HG03175 (cell line): ENCODE data around the gene SEC14L1.
A peak's percentile ranks its signal among the peaks of the same experiment; 100 is the strongest.

Experiments
- ATAC-seq: cut with Tn5 transposase; IDR thresholded peaks from one replicate; pipeline ENCODE4 v1.9.1; 2021; ENCODE audit warnings: mild to moderate bottlenecking, moderate library complexity; ENCODE audit not compliant: unreplicated experiment

The SEC14L1 gene

DNA sequence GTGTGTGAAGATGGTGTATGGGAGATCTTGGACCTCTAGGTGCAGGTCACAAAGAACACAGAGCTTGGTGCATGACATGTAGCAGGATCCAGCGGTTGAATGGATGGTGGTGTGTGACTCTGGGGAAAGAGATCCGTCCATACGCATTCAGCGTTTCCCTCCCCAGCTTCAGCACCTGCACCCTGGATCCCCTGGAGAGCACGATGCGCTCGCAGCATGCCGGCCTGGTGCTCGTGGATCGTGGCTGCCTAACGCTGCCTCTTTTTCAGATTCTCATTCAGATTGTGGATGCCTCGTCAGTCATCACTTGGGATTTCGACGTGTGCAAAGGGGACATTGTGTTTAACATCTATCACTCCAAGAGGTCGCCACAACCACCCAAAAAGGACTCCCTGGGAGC is 70.9 kb downstream of the SEC14L1 start:
- ATAC-seq = no peak

DNA sequence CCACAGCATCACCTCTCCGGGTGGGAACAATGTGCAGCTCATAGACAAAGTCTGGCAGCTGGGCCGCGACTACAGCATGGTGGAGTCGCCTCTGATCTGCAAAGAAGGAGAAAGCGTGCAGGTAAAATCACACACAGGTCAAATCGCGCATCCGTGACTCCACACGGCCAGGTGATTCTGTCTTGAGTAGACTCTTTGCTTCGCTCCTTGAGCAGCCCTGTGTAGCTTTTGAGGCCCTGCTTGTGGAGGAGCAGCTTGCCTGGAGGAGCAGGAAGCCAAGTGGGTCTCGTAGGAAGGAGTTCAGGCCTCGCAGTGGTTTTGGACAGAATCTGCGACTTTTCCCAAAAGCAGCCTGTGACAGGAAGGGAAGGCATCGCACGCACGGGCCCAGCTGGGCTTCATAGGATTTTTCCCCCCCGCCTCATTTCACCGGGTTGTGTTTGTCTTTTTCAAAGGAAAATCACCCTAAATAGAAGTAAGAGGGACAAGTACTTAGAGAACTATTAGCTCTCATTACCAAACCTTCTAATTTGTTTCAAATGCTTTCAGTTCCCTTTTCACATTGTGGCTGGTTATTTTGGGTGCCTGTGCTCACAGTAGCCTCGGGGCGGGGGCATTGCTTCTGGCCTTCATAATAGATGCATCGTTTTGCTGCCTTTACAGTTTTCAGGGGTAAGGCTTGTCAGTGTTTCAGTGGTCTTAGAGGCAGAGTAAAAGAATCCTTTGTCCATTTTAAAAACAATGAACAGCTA is 71.5 kb downstream of the SEC14L1 start:
- ATAC-seq = peak; percentile 85

DNA sequence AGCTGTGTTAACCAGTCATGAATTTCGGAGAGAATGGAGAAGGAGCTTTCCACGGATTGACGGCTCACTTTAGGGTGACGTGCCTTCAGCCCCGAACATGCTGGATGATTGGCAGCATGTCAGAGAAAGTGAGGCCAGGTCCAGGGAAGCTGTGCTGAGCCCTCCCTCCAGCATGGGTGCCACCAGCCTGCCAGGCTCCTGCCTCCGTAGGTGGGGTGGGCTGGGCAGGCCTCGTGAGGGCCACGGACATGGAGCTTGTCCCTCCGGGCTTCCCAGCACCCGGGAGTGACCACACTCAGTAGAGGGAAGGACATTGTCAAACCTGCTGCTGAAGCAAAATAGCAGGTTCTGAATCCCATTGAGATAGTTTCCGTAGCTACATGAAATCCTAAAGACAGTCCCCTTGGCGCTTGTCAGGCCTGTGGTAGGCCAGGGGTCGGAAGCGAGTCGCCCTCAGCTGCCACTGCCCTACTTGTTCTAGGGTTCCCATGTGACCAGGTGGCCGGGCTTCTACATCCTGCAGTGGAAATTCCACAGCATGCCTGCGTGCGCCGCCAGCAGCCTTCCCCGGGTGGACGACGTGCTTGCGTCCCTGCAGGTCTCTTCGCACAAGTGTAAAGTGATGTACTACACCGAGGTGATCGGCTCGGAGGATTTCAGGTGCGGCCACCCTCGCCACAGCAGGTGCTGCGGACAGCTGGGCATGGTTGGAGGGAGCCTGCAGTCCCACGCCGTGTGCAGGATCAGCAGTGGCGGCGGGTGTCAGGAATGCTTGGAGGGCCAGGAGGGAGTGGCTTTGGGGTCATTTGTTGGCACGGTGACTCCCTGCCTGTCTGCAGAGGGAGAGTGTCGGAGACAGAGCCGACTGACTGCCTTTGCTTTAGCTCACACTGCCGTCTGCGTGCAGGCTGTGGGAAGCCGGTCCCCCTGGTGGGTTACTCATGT is 72.3 kb downstream of the SEC14L1 start:
- no peak for ATAC-seq

DNA sequence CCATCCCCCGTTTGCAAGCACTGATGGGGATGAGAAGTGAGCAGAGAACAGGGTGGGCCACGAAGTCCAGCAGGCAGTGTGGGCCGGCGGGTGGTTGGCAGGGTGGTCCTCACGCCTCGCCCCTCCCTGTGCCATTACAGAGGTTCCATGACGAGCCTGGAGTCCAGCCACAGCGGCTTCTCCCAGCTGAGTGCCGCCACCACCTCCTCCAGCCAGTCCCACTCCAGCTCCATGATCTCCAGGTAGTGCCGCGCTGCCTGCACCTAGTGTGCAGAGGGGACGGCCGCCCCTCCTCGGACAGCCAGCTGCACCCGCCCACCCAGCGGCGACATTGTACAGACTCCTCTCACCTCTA is 73.0 kb downstream of the SEC14L1 start:
- no peak for ATAC-seq

DNA sequence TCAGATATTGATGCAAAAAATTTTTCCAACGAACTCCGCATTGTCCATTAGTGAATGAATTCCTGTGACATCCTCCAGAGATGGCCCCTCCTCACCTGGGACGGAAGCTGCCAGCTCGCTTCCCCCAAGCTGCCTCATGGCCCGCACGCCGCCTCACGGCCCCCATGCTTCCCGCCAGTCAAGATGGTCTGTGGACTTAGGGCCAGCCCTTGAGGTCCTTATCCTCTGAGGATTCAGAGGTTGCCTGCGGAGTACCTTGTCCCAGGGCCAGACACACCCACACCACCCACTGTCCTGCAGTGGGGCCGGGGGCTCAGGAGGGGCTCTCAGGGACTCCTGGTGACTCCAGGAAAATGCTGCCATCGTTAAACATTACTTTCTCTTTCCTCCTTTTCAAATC is 73.6 kb downstream of the SEC14L1 start:
- ATAC-seq = no peak

DNA sequence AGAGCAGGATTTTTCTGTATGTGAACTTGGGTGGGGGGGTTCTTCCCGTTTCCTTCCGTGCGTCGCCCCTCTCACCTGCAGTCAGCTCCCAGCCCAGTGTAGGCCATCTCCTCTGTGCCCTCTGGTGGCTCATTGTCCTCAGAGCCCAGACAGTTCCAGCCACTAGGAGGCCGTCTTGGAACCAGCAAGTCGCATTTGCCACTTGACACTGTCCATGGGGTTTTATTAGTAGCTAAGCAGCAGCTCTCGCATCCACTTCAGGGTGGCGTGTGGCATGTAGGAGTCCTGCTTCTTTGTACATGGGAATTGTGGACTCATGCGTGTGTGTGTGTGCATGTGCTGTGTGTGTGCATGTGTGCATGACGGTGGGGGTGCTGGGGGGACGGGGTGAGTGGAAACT is 74.0 kb downstream of the SEC14L1 start:
- no peak for ATAC-seq

DNA sequence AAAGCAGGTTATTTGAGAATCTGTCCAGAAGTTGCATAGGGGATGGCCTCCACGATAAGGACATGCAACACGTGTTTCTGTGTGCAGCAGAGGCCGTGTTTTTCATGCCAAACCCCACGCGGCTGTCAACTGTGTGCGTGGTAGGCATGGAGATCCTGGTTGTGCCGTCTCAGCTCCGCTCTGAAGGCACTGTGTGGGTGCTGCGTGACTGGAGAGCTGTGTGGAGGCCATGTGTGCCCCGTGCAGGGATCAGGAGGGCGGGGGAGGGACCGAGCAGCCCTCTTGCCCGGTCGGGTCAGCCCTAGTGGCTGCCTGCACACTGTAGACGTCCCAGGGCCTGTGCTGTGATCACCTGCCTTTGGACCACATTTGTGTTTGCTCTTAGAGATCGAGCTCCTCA is 74.5 kb downstream of the SEC14L1 start:
- ATAC-seq = no peak

DNA sequence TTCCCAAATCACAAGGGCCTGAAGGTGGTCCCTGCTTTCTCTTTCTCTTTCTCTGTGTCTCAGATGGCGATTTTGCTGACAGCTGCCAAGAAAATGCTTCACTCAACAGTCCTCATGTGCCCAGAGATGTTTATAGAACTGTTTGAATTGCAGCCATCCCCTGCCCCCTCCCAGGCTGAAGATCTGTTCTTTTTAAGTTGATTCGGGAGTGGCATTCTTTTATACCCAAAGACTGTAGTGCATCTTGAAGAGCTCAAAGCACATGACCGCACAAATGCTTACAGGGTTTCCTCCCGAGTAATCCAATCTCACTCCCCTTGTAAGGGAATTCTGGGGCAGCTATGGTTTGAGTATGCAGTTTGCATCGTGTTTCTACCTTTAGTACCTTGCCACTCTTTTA is 75.7 kb downstream of the SEC14L1 start:
- ATAC-seq = no peak

DNA sequence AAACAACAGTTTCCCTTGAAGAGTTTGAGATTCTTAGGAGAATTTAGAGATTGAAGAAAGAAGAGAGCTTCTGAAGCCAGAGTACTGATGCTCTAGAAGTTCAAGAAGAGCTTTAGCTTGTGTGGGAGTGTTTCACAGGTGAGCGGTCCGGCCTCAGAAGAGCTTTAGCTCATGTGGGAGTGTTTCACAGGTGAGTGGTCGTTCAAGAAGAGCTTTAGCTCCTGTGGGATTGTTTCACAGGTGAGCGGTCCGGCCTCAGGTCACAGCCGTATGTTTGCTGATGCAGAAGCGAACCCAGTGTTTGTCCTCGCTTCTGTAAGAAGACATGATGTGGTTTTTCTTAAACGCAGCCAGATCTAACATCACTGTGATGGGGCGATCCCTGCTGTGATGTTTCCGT is 76.4 kb downstream of the SEC14L1 start:
- ATAC-seq = no peak

DNA sequence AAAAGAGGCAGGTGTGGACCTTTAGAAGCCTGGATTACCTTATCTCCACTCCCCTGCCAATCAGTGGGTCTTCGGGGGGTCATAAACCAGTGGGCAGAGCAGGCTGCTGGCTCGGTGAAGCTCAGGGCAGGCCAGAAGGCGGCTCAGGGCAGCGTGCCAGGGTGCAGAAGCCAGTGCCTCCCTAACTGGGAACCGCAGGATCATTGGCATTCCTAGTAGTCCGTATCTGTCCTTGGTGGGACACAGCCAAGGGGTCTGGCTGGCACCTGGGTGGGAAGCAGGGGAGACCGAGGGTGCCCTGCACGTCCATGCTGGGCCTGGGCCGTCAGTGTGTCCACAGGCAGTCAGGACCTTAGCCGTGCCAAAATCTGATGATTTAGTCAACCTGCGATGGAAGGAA is 76.8 kb downstream of the SEC14L1 start:
- no peak for ATAC-seq

DNA sequence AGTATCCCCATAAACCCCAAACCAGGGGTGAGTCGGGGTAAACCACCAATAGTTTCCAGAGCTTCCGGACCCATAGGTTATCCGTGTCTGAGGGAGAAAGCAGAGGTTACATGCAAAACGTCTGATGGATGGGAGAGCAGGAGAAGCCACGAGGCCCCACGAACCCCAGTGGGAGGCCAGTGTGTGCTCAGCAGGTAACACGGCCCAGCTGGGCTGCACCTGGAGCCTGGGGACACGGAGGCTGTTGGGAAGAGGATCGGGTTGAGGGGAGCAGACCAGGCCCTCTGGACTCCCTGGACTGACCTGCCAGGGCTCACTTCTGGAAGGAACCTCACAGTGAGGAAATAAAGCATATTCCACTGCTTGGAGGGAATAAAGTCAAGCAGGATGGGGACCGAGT is 78.1 kb downstream of the SEC14L1 start:
- no peak for ATAC-seq

DNA sequence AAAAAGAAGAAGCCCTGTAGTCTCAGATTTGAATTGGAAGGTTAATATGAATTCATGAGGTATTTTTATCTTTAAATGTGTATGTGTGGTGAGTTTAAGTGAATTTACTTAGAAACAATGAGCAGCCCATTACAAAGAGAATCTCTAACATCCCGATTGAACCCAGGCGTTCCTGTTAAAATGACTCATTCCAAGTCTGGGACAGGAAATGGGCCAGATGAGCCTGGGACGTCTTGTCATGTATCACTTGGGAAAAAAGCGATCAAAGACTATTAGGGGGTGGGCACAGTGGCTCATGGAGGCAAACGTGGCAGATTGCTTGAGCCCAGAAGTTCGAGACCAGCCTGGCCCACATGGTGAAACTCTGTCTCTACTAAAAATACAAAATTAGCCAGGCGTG is 81.6 kb downstream of the SEC14L1 start:
- ATAC-seq = no peak

DNA sequence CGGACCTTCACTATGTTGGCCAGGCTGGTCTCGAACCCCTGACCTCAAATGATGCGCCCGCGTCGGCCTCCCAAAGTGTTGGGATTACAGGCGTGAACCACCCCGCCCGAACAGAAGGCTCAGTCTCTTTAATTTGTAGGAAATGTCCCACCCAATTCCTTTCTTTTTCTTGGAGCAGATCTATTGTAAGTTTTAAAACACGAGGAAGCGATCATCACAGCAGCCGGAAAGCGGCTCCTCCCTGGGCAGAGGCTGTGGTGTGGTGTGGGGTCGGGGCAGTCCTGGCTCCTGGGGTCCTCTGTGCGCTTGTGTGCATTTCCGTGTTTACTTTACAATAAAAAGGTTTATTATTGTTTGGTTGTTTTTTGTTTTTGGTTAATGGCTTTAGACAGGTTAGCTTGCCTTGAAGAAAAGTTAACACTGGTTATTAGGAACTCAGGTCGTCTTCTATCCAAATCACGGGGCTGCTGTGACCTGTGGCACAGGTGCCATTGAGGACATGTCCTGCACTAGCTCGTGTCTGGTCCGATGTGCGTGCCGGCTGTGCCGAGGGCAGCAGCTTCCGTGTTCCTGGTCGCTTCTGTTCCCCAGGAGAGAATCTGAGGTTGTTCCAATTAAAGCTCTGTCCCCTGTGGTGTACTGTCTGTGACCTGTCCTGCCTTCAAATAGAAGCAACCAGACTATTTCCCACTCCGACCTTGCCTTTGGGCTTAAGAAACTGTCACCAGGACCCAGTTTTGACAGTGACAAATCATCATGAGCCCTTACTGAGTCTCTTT is 83.1 kb downstream of the SEC14L1 start:
- no peak for ATAC-seq

DNA sequence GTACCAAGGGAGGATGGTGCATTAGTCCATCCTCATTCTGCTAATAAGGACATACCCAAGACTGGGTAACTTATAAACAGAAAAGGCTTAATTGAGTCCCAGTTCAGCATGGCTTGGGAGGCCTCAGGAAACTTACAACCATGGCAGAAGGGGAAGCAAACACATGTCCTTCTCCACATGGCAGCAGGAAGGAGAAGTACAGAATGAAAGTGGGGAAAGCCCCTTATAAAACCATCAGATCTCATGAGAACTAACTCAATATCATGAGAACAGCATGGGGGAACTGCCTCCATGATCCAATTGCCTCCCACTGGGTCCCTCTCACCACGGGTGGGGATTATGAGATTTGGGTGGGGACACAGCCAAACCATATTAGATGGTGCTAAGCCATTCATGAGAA is 84.5 kb downstream of the SEC14L1 start:
- no peak for ATAC-seq

DNA sequence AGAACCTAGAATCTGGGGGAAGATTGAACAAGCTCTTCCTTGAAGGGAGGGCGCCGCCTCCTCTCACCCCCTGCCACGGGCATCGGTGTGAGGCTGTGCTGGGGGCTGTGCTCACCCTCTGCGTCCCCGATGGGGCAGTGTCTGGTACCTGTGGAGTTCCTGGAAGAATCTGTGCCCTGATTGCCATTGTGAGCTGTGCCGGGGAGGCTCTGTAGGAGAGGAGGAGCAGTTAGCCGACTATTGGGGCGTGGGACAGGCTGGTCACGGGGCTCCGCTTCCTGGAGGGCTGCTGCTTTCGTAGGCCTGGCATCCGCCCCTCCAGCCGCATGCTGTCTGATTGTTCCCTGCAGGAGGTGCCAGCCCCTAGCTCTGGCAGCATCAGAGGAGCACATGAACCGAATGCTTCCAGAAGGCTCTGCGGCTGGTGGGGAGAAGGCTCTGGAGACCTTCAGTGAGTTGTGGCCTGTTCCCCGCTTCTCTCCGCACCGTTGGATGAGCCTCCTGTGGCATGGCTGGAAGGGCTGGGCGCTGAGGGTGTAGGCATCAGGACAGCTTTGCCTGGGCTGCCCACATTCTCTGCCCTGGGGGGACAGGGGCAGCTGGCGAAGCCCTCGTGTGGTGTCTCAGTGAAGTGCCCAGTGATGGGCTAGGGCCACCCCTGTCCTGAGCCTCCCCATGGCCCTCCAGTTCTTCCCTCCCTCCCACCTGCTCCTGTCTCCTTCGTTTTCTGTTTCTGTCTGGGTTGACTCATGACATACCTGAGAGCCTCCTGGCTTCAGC is 86.9 kb downstream of the SEC14L1 start:
- no peak for ATAC-seq

DNA sequence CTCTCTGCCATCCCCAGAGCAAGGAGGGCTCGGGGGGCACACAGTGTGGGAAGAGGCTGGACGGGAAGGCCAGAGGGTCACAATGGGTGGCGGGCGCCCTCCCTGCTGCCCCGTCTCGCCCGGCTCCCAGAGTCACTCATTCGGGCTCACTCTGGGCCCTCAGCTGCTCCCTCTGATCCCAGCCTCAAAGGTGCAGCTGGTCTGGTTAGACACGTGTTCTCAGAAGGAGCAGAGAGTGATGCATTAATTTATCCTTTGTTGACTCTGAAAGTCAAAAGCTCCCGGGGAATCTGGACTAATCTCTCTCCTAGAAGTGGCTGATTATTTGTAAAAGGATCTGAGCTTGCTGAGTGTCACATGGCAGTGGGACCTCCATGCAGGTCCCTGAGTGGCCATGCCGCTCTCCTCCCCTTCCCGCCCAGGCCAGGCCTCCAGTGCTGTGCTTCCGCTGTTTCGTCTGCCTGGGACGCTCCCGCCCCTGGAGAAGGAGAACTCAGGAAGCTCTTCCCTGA is 87.5 kb downstream of the SEC14L1 start:
- ATAC-seq = no peak

DNA sequence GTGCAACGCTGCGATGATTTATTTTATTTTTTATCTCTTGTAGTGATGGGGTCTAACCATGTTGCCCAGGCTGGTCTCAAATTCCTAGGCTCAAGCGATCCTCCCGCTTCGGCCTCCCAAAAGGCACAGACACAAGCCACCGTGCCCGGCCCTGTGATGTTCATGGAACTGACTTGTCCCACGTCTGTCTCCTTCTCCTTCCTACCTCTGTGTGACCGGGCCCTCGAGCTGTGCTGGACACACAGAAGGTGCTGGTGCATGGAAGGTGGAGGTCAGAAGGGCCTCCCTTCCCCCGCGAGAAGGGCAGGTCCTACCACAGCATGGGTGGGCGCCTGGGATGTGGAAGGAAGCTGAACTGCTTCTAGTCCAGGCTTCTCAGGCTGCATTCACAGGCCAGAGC is 88.0 kb downstream of the SEC14L1 start:
- ATAC-seq = no peak

DNA sequence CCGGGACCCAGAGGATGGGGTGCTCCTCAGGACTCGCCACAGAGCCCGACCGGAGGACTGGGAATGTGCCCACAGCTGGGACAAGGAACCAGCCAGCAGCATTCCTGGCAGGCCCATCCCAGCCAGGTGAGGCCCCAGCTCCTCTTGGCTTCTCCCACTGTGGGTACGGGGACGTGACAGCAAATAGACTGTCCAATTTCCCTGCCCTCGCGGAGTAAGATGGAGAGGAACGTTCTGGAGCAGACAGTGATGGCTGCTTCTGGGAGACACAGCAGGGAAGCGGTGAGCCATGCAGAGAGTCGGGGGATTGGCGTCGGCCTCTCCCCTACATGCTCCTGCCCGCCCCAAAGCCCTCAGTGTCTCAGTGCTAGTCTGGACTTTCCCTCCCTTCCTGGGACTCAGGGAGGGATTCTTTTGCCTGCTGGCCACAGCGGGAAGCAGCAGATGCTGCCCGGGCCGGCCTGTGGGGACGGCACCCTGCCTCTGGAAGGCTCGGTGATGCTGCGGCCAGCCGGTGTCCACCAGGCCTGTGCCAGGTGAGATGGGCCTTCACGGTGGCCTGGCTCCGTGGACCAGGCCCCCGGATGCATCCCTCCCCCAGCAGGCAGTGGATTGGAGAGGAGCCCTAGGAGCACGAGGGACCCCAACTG is 89.1 kb downstream of the SEC14L1 start:
- ATAC-seq = no peak

DNA sequence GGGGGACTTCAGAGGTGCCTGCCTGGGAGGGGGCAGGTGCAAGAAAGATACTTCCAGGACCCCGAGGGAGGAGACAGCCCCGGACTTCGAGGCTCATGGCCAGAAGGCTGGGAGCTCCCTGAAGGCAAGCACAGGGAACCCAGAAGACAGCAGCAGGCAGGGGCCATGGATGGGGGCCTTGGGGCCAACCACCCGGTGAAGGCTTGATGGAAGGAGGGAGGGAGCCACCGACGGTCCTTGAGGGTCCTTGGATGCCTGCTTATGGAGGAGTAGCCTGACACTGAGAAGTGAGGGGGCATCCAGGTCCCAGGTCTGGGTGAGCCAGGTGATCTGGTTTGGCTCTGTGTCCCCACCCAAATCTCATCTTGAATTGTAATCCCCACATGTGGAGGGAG is 89.7 kb downstream of the SEC14L1 start:
- no peak for ATAC-seq
